Measurements from ENCODE around the gene RNU1-2.
"Not testable (repeated sequence)": the region's sequence is repeated elsewhere in the genome, so short reads cannot be mapped to it uniquely, and the experiment has no call there.

RNU1-2 gene

GRCh38 chr1:16888860-16889816, 6.6 kb upstream of the RNU1-2 start:
- no peak for DNase-seq (ENCODE audit: low read depth)

GRCh38 chr1:16890539-16891021, 5.2 kb upstream of the RNU1-2 start:
- not testable (repeated sequence) for DNase-seq (ENCODE audit: low read depth)

- DNase-seq (ENCODE audit: low read depth), result not testable (repeated sequence)
Measured at GRCh38 chr1:16891057-16891456, 4.7 kb upstream of the RNU1-2 start.

GRCh38 chr1:16892978-16893525, 2.7 kb upstream of the RNU1-2 start:
- not testable (repeated sequence) for DNase-seq (ENCODE audit: low read depth)

- not testable (repeated sequence) for DNase-seq (ENCODE audit: low read depth)
Measured at GRCh38 chr1:16893796-16894195, 2.0 kb upstream of the RNU1-2 start.

- DNase-seq (ENCODE audit: low read depth), result not testable (repeated sequence)
Measured at GRCh38 chr1:16894338-16894737, 1.4 kb upstream of the RNU1-2 start.

- DNase-seq (ENCODE audit: low read depth), result not testable (repeated sequence)
Measured at GRCh38 chr1:16895233-16895597, 565 bp upstream of the RNU1-2 start.

GRCh38 chr1:16896316-16897055, 706 bp downstream of the RNU1-2 start:
- DNase-seq (ENCODE audit: low read depth), result peak; percentile 64

- not testable (repeated sequence) for DNase-seq (ENCODE audit: low read depth)
Measured at GRCh38 chr1:16897653-16898052, 1.9 kb downstream of the RNU1-2 start.

- DNase-seq (ENCODE audit: low read depth), result not testable (repeated sequence)
Measured at GRCh38 chr1:16898298-16898697, 2.5 kb downstream of the RNU1-2 start.

- not testable (repeated sequence) for DNase-seq (ENCODE audit: low read depth)
Measured at GRCh38 chr1:16899020-16899419, 3.2 kb downstream of the RNU1-2 start.

- DNase-seq (ENCODE audit: low read depth), result no peak
Measured at GRCh38 chr1:16900751-16901150, 5.0 kb downstream of the RNU1-2 start.

- DNase-seq (ENCODE audit: low read depth), result not testable (repeated sequence)
Measured at GRCh38 chr1:16901371-16901770, 5.6 kb downstream of the RNU1-2 start.

- no peak for DNase-seq (ENCODE audit: low read depth)
Measured at GRCh38 chr1:16903054-16903453, 7.3 kb downstream of the RNU1-2 start.

- no peak for DNase-seq (ENCODE audit: low read depth)
Measured at GRCh38 chr1:16903458-16903796, 7.6 kb downstream of the RNU1-2 start.

GRCh38 chr1:16904560-16905109, 8.9 kb downstream of the RNU1-2 start:
- DNase-seq (ENCODE audit: low read depth), result peak; percentile 89

- DNase-seq (ENCODE audit: low read depth), result no peak
Measured at GRCh38 chr1:16905110-16905867, 9.5 kb downstream of the RNU1-2 start.

- no peak for DNase-seq (ENCODE audit: low read depth)
Measured at GRCh38 chr1:16905868-16906702, 10.3 kb downstream of the RNU1-2 start.

- no peak for DNase-seq (ENCODE audit: low read depth)
Measured at GRCh38 chr1:16906873-16907272, 11.1 kb downstream of the RNU1-2 start.

GRCh38 chr1:16907870-16908758, 12.3 kb downstream of the RNU1-2 start:
- no peak for DNase-seq (ENCODE audit: low read depth)
